Amniotic epithelial cell (primary cell): ENCODE measurements around the gene GALNT2.

ENCODE experiments used
- DNase-seq: peaks from one replicate; pipeline ENCODE4 v3.0.0-alpha.2; 2010; ENCODE audit warnings: low read depth

GALNT2 gene

DNA sequence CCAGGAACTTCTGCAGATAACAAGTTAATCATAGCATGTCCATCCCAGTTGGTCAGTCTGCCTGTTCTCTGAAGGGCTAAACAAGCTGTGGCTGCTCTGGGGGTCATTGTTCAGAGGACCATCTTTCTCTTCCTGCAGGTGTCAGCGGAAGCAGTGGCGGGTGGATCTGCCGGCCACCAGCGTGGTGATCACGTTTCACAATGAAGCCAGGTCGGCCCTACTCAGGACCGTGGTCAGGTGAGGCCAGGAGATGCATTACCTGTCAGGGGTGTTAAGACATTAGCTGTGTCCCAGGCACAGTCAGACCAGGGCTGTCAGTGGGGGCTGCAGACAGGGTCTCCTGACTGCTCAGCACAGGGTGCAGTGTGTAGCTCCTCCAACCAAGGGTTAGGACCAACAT lies 168.8 kb downstream of the GALNT2 start:
- DNase-seq, result no peak

DNA sequence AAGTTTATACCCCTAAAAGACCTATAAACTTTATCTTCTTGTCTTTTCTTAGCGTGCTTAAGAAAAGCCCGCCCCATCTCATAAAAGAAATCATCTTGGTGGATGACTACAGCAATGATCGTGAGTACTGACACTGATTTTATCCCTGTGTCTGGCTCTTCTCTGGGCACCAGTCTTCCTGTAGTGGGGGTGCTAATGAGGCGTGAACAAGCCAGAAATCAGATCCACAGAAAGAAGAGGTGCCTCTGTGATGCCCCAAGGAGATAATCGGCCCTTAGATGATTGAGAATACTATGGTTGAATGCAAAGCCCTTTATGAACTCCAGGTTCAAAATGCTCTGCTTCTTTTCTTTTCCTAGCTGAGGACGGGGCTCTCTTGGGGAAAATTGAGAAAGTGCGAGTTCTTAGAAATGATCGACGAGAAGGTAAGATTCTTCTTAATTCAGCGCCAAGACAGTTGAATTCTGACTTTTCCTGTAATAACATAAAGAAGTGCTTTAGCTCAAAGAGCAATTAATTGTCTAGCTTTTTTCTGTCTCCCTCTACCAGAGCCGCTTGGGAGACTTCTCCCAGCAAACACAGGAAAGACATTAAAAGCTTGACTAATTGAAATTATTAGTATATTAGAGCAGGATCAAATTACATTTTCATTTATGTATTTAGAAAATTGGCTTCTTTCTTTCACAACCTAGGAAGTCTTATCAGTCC lies 169.4 kb downstream of the GALNT2 start:
- no peak for DNase-seq

DNA sequence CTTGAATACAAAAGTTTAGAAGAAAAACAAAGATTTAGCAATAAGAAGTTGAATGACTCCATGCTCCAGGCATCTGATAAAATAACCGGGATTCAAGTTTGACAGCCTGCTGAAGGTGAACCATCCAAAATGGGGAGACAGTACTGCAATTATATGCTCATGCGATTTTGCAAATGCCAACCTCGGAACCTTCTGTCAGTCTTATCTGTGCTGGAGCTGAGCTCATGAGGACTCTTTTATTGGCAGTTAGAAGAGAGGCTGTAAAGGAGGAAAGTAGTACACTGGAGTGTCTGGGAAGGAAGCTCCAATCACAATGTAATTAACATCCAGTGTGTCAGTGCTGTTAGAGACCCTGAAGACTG lies 170.0 kb downstream of the GALNT2 start:
- DNase-seq, result peak; percentile 88

DNA sequence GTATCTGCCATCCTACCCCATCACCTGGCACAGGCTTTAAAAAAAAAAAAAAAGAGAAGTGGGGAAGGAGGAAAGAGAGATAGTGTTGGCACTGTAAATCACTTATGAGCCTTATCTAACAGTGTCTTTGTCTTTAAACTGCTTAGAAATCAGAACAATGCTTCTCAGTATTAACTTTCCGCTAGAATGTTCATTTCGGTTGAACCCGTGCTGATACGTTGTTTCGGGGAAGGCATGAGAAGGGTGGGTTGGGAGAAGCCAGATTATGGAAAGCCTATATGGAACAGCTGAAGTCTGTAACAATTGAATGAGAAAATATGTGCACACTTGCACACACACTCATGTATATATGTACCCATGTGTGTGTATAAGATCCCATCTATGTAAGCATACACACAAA lies 170.8 kb downstream of the GALNT2 start:
- no peak for DNase-seq

DNA sequence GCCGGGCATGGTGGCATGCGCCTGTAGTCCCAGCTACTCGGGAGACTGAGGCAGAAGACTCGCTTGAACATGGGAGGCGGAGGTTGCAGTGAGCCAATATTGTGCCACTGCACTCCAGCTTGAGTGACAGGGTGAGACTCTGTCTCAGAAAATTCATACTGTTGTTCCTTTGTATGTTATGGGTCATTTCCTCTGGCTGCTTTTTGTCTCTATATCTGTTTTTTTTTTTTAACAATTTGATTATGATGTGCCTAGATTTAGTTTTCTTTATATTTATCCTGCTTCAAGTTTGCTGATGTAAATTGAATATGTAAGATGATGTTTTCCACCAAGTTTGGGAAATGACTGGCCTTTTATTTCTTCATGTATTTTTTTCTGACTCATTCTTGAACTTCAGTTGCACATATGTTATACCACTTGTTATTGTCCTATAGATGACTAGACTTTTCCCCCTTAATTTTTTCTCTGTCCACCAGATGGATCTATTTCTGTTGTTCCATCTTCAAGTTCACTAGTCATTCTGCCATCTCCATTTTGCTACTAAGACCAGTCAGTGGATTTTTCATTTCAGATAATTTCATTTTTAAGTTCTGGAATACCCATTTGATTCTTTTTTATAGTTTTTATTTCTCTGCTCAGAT lies 173.5 kb downstream of the GALNT2 start:
- DNase-seq, result no peak

DNA sequence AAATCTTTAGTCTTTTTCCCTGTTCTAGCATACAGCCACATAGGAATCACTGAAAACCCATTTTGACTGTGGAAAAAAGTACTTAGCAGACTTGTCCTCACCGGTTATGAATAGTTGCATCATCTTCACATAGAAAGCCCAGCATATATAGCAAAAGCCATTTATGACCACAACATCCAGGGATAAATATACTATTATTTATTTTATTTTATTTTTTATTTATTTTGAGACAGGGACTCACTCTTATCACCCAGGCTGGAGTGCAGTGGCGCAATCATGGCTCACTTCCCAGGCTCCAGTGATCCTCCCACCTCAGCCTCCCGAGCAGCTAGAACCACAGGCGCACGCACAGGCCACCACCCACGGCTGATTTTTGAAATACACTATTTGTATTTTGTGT lies 175.3 kb downstream of the GALNT2 start:
- DNase-seq, result peak; percentile 76

DNA sequence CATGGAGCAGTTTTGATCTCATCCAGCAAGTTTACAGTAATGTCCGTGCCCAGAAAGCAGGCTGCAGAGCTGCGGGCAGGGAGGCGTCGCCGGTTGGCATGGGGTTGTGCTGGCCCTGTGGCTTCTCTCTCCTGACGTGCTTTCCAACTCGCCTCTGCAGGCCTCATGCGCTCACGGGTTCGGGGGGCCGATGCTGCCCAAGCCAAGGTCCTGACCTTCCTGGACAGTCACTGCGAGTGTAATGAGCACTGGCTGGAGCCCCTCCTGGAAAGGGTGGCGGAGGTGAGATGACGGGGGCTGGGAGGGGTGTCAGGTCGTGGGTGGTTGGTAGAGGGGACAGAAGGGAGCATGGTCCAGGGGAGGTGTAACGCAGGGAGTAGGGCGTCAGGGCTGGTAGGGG lies 176.1 kb downstream of the GALNT2 start:
- DNase-seq, result no peak

DNA sequence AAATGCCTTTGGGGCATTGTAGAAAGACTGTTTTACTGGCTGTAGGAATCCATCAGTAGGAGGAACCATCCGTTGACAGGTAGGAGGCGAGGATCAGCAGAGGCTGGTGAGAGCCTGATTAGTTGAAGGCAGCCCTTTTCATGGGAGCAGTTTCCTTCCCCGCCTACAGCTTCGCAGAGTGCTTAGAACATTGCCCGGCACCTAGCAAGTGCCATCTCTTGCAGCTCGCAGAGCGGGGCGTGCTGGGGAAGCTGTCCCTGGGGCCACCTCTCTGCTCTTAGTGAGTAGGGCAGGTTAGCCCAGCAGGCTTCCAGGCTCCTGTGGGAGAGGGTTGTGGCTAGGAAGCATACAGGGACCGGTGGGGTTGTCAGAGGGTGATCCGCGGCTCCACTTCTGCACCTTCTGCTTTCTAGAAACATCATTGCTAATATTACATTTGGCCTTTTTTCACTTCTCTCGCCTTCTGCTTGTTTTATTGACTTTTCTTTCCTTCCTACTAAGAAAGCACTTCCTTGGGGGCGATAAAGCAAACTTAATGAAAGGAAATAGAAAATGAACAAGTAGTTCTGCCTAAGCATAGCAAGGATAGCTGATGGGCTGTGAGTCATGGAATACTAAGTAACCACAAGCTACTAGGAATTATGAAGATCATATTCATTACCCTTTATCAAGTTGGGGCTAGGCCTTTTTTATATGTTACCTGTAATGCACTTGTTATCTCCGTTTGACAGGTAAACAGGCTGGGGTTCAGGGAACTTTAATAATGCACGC lies 176.7 kb downstream of the GALNT2 start:
- DNase-seq, result peak; percentile 79

DNA sequence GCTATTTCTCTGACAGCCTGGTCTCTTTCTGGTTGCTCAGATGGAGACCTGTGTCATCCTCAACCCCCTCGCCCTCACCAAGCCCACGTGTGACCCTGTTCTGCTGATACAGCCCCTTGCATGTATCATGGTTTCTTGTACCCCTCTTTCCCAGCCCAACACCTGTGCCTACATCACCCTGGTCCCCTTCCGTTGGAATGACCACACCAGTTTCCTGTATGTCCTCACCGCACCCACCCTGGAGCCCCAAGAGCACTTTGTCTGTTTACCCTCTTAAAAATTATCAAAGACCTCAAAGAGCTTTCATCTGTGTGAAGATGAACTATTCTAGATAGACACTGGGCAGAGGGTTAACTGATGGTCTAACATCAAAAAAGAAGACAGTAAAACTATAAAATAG lies 179.5 kb downstream of the GALNT2 start:
- no peak for DNase-seq

DNA sequence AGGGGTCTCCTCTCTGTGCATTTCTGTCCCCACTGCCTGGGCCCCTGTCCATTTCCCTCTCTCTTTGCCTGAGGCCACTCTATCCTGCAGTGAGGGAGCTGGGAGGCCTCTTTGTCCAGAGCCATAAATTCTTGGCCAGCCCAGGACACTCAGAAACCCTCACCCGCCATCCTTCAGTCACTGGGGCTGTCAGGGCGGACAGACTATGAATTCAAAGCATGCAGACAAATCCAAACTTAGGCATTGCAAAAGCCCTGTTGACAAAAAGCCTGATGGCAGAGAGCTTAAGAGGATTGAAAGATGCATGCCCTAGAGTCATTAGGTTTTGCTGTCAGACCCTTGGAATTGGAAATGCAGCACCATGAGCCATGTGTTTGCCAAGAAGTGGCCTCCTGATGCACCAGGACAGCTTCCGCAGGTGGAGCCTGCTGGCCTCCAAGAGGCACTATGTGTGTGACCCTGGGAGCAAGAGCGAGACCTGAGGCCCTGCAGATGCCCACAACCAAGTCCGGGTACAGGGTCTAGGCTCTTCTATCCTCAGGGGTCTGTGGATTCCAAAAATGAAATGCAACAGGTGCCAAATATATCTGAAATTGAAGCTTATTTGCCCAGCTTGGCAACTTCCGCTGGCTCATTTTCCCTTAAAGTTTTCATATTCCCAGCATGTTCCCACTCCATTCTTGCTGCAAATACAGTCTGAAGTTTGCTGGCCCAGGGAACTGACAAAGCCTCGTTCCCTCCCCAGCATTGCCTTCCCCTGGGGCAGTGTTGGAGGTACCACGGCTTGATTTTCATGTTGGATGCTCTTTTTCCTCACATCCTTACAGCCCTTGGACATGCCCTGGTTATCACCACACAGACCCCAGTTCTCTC lies 181.2 kb downstream of the GALNT2 start:
- DNase-seq, result no peak

DNA sequence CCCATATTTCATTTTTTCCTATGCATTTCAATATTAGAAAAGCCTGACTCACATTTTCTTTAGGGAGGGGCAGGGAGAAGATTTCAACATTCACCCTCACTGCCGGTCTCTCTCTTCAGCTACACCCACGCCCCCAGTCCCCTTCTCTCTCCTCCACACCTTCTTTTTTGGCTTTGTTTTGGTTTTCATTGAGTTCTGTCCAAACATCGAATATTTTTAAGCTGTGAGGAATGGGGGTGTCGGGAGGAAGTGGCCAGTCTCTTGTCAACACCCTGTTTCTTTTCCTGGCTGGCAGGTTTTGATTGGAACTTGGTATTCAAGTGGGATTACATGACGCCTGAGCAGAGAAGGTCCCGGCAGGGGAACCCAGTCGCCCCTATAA lies 181.8 kb downstream of the GALNT2 start:
- no peak for DNase-seq

DNA sequence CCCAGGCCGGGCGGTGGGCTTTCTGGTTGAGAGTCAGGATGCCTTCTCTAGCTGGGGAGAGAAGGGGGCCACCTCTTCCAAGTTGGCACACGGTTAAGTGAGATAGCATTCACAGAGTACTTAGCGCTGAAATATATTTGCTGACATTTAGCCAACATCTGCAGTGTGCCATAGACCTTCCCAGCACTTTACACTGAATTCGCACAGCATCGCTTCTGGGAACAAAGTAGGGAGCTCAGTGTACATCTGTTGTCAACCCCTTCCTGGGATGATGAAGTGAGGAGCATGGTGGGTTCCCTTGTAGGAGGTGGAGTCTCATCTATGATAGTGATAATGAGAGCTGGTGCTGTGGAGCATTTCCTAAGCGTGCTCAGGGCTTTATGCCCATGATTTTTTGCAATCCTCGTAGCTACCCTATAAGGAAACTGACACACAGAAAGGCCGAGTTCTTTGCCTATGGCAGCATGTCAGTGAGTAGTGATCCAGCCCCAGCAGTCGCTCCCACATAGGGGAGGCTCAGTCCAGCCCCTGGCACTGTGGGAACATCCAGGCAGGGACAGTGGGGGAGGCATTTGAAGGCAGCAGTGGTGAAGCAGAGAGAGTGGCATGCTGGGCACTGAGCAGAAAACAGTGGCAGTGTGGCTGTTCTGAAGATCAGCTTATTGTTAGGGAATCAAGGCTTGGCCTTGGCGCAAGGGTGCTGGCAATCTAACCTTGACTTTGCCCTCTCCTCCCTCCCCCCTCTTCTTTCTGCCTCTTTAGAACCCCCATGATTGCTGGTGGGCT lies 182.8 kb downstream of the GALNT2 start:
- no peak for DNase-seq

DNA sequence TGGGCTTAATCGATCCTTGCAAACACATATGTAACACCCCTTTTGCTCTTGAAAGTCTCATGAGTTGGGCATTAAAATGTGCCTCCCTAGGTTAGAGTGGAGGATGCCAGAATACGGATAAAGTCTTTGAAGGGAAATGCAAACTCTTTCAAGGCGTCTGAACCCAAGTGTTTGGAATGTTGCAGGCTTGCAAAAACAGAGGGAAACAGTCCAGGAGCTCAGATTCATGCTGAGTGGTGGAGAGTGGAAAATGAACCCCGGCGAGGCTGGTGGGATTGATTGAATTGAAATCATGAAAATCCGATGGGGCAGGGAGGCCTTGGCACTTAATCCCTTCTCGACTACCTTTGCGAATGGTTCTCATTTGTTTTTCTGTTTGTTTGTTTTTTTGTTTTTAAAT lies 183.6 kb downstream of the GALNT2 start:
- DNase-seq, result no peak

DNA sequence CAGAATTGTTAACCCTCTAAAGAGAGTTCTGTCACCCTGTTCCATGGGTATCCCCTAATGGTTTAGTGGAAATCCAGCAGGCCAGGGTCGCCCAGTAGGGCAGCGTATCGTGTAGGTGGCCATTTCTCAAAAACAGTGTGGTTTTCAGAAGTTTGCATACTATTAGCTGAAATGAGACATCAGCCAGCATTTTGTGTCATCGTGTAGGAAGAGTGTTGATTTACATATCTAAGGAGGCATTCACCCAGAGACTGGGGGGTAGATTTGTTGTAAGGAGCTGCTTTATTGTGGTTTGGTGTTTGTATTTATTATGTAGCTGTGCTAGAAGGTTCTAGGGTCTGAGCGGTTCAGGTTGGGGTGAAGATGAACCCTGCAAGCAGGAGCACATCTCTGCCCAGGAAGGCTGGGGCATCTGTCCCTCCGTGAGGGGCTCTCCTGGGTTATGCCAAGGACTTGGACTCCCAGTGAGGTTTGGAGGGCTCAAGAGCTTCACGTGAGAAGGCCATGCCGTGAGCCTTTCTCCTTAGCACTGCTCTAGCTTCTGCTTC lies 184.7 kb downstream of the GALNT2 start:
- no peak for DNase-seq

DNA sequence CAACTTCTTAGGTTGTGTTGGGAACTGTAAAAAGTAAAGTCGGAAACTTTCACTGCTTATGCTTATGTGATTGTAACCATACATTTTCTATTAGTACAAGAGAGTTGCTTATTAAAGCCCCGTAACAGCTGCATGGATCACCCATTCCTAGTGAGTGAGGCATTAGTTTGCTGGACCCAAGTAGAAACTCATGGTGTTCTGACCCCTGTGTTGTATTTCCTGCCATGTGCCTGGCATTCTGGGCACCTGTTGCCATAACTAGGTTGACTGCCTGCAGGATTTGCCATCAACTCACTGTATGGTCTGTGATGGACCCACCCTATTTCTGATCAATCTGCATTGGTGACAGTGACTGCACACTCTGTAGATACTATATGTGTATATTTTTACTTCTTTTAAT lies 186.1 kb downstream of the GALNT2 start:
- DNase-seq, result no peak

DNA sequence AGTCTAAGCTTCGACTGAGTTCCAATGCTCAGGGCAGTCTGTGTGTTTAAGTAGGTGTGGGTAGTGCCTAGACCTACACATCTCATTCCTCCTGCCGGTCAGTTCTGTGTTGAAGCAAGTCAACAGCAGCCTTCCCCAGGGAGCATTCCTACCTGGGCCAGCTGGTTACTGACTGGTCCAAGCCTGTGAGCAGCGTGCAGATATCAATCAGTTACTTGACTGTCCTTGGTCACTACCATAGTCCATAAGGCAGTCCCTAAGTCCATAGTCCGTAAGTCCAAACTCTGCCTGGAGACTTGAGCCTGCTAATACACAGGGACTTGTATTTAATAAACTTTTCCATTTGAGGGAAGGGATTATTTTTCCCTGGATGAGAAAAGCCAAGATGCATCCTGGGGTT lies 187.2 kb downstream of the GALNT2 start:
- no peak for DNase-seq

DNA sequence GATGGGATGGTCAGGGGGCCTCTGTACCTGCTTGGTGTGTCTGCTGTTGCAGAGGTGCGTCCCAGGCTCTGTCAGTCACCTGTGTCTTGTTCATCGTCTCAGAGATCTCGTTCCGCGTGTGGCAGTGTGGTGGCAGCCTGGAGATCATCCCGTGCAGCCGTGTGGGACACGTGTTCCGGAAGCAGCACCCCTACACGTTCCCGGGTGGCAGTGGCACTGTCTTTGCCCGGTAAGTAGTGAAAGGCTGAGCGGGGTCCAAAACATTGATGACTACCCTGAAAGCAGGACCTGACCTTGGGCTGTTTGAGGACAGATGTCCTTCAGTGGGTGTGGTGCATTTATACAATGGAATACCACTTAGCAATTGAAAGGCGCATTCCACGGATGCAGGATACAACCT lies 188.1 kb downstream of the GALNT2 start:
- DNase-seq, result no peak

DNA sequence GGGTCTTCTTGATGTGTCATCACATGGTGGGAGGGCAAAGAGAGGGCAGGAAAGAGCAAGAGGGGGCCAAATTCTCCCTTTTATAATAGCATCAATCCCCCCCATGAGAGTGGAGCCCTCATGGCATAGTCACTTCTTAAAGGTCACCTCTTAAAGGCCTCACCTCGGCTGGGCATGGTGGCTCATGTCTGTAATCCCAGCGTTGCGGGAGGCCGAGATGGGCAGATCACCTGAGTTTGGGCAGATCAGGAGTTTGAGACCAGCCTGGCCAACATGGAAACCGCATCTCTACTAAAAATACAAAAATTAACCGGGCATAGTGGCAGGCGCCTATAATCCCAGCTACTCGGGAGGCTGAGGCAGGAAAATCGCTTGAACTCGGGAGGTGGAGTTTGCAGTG lies 189.0 kb downstream of the GALNT2 start:
- DNase-seq, result no peak

DNA sequence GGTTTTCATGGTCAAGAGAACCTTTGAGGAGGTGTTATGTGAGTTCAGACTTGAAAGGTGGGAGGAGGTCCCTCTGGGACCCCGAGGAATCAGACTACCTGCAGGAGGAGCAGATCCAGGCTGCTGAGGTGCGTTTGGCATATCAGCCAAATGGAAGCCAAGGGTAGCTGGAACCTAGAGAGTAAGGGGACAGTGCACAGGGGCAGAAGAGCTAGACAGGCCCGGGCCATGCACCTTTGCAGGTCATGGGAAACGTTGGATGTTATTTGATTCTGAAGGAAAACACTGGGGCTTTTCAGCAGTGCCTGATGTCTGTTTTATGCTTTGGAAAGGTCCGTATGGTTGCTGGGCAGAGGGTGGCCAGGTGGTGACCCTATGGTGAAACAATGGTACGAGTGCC lies 189.9 kb downstream of the GALNT2 start:
- DNase-seq, result no peak

DNA sequence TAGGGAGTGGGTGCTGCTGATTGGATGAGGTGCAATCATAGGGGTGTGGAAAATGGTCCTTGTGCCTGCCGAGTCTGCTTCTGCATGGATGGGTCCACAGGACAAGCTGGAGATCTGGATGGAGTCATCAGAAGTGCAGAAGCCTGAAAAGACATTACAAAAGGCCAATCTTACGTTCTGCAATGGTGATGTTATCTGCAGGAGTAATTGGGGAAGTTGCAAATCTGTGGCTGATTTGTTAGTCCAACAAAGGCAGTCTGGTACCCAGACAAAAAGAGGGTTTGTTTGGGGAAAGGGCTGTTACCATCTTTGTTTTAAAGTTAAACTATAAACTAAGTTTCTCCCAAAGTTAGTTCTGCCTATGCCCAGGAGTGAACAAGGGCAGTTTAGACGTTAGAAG lies 192.6 kb downstream of the GALNT2 start:
- DNase-seq, result no peak

DNA sequence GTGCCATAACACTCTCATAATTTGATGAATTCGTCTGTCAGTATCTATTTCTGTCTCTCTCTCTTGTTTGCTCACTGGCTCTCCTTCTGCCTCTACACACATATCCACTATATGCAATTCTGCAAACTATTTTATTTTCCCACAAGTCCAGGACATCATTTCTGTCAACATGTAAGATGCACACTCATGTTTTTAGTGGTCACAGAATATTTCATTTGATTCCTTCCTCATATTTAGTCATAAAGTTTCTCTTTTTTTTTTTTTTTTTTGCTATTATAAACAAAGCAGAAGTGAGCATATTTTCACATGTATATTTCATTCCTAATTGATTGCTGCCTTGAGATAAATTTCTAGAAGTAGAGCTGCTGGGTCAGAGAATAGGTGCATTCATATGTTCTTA lies 193.8 kb downstream of the GALNT2 start:
- no peak for DNase-seq
